Measurements from ENCODE around the gene PIGZ.

The PIGZ gene

DNA sequence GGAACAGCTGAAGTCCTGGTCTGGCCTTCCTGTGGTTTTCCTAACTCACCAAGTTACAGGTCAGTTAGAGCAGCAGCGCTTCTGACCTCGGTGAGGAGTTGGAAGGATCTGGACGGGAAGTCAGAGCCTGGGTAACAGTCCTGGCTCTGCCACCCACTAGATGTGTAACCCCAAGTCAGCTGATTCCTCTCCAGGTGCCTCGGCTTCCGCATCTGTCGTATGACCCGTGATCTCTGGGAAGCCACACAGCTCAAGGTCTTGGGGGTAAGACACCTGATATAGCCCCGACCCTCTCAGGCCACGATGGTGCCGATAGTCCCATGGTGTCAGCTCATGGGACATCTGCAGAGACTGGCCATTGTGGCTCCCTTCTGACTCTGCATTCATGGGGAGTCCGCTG lies 8.3 kb upstream of the PIGZ start:
- DNase-seq, result no peak

DNA sequence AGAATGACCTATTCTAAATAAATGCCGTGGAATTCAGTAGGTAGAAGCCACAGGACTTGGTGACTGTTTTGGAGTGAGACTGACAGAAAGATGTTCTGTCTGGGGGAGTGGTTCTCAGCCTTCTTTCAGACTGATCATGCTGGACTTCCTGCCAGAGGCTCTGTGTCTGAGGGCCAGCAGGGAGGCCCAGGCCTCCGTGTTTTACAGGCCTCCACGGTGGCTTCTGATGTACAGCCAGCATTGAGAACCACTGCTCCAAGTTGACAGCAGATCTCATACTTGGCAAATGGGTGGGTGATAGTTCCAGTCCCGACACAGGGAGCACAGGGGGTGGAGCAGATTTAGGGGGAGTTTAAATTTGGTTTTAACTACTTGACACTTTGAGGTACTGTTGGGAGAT lies 6.7 kb upstream of the PIGZ start:
- no peak for DNase-seq

DNA sequence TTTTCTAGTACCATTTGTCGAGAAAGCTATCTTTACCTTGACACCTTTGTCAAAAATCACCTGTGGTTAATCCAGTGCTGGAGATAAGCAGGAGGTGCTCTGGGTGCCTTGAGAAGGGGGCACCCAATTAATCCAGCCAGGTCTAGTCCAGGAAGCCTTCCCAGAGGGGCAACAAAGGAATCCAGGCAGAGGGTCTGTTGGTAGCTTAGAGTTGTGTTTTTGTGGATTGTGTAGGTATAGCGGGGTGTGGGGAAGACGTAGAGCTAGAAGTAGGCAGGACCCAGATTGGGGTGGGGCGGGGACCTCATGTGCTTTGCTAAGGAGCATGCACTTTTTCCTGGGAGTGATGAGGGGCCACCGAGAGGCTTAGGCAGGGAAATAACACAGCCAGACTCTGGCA lies 6.0 kb upstream of the PIGZ start:
- no peak for DNase-seq

DNA sequence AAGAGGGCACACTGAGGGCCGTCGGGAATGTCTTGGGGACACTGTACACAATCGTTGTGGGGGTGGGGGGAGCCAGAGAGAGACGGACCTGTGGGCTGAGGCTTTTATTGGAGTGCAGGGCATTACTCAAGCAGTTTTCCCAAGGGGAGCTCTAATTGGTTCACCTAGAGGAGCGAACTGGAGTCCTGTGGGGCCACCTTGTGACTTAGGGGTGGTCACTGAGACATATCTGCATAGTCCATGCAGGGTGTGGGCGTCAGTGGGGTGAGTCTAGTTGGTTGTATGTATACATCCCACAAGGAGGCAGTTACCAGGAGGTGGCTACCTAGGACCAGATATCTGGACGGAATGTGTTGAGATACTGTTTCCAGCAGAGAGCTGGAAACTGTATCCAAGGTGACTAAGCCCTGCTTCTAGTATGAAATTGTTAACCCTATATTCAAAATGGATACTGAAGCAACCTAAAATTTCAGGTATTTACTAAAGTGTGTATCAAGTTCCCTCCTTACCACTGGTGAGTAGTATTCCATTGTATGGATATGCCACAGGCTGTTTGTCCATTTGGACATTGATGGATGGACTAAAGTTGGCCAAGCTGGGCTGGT lies 2.6 kb upstream of the PIGZ start:
- DNase-seq, result no peak

DNA sequence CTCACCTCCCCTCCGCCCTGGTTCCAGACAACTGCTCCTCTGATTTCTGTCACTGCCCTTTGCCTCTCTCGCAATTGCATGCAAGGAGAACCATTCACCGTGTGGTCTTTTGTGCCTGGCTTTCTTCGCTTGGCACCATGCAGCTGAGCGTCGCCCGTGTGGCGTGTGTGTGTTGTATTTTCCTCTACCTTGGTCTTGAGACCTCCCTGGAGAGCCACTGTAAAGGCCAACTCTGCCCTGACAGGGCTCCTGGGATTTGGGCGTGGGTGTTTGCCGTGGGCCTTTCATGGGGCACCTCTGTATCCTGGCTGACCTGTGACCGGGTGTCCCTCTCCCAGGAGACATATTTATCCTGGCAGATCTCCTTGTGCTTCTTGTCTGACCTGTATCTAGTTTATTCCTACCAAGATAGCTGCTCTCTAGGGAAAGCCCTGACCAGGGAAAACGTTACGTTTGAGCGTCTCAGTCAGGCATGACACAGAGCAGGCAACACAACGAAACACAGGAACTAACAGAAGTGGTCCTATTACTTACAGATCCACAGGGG lies 2.0 kb upstream of the PIGZ start:
- no peak for DNase-seq

DNA sequence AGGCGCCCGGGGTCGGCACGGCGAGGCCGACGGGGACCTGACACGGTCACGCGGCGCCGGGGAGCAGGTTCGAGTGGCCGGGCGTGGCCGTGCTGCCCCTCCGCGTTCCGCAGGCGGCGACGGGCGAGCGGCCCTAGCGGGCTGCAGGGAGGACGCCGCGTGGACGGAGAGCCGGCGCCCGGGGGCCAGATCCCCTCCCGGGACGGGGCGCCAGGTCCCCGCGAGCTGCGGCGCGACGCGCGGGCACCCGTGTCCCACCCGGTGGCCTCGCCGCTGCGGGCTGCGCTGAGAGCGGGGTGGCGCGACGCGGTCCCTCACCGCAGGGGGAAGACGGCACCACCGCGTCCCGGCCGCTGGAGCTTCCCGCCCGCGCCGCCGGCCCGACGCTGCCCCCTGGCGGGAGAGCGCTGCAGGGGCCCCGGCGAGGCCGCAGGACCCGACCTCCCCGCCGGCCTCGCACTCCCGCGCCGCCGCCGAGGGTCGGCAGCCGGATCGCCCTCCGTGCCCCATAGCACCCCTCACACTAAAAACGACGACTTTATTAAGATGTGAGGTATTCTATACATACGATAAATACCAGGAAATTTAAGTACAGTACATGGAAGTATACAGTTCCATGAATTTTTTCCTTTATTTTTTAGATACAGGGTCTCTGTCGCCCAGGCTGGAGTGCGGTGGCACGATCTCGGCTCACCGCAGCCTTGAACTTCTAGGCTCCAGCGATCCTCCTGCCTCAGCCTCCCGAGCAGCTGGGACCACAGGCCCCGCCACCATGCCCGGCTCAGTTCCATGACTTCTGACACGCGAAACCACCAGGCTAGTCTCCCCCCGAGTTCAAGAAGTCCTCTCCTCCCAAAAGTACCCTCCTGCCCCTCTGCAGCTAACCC lies 1.3 kb upstream of the PIGZ start:
- peak; percentile 60 for DNase-seq

DNA sequence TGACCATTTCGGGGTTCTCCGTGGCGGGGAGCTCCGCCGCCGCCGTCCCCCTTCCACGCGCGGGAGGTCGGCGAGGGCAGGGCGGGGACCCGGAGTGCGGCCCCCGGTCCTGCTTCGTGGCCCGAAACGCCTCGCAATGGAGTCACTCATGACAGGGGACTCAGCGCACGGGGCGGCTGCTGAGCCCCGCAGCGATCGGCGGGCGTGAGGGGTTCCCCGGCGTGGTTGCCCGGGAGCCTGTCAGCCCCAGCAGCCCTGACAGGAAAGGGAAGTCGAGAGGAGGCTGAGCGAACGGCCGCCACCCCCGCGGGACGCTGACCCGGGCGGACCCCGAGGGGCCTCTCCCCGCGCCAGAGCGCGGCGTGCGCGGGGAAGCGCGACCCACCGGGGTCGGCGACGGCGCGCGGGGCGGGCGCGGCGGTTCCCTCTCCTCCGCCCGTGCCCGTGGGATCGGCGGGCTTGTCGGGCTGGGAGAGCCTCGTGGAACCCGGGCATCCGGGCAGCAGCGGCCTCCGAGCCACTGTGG lies 564 bp upstream of the PIGZ start:
- DNase-seq, result peak; percentile 39

DNA sequence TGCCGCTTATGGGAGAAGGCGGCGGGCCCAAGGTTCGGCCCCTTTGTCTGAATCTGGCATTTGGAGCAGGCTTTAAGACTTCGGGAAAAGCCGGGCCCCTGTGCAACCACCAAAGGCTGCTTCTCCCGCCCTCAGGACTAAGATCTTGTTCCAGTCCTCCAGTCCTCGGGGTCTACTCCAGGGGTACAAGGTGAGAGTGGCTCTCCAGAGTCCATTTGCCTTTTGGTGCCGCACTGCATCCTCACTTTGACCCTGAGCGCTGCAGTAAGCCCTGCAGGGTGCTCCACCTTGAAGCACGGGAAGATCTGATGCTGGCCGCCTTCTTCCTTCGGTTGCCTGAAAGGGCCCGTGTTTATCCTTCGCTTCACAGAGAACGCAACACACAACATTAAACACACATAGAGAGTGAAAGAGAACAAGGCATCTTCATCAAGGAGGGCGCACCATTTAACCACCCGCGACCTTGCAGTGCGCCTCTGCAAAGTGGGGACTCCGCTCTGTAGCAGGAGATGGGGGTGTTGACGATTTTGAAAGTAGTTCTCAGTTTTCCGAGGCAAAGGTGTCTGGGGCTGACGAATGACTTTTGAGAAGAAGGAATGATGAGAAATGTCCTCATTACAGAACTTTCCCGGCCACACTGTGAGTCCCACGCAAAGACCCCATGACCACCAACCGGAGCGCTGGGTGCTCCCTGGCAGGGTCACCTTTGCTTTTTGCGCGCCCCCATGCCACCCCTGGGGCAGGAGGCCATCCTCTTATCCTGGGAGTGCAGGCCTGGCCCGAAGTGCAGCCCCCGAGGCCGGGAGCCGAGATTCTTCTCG lies 1.0 kb downstream of the PIGZ start:
- DNase-seq, result no peak

DNA sequence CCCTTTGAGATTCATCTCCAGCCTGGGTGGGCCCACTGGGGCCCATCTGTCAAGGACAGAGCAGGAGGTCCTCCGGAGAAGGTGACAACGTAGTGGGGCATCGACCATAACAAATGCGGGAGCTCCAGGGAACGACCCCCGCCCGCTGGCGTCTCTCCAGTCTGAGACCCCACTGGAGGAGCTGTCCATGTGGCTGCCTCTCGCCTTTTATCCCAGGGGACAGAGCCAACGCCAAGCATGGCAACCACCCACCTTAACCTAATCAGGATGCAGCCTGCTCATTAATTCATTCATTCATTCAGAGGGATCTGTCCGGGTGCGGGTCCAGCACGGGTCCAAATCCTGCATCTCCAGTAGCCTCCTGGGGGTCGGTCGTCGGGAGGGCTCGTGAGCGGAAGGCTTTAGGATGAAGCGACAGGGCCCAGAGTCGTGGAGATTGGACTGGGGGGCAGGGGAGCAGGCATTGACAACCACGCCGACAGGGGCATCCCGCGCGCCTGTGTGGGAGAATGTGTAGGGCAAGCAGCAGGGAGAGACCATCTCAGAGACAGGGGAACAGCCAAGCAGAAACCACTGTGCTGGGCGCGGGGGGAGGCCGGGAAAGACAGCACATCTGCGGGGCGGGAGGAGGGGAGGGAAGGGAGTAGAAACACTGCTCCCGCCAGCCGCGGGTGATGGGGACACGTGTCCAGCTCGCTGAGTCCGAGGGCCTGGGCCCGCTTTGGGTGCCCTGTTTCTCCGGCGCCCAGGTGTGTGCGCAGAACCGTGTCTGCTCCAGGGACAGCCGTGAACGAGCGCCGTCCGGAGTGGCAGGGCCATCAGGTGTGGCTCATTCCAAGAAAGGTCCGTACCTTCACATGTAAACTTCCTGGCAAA lies 1.9 kb downstream of the PIGZ start:
- no peak for DNase-seq

DNA sequence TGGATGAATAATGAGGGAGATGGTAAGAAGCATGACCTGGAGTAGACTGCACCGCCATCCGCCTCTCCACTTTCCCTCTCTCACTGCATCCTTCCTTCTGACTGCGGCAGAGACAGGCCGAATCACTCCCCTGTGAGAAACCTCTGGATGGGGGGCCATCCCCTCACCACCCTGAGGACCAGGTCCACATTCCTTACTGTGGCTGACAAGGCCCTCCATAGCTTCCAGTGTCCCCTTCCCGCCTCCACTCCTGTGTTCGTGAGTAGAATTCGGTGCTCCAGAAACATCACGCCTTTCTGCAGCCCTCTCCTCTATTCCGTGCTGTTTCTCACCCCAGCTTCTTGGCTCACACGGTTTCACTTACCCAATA lies 2.8 kb downstream of the PIGZ start:
- DNase-seq, result no peak

DNA sequence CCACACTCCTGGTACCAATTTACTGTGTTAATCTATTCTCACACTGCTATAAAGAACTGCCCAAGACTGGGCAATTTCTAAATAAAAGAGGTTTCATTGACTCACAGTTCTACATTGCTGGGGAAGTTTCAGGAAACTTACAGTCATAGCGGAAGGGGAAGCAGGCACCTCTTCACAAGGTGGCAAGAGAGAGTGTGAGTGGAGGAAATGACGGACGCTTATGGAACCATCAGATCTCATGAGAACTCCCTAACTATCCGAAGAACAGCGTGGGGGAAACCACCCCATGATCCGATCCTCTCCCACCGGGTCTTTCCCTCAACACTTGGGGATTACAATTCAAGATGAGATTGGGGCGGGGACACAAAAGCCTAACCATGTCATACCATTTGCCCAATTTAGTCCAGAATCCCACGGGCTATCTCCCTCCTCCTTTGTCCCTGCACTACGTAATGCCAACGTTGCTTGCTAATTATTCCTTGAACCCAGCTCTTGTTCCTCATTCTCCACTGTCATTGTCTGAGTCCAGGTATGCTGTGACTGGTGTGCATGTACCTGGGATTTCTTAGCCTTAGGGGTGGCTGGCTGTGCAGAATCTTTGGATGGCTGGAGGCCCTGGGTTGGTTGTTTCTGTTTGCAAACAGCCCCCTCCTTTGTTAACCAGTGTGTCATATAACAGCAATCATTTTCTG lies 3.4 kb downstream of the PIGZ start:
- no peak for DNase-seq

DNA sequence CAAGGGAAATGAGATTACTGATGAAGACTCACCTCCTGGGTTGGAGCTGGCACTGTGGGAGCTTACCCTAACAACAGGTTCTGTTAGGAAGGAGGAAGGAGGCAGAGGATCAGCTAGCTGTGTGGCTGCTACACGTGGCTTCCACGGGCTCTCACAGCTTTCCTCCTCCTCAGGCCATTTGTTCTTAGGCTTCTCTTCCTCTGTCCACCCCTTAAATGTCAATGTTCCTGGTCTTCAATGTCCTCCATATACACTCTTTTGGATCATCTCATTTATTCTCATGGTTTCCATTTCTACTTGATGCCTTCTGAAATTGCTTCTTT lies 5.0 kb downstream of the PIGZ start:
- no peak for DNase-seq

DNA sequence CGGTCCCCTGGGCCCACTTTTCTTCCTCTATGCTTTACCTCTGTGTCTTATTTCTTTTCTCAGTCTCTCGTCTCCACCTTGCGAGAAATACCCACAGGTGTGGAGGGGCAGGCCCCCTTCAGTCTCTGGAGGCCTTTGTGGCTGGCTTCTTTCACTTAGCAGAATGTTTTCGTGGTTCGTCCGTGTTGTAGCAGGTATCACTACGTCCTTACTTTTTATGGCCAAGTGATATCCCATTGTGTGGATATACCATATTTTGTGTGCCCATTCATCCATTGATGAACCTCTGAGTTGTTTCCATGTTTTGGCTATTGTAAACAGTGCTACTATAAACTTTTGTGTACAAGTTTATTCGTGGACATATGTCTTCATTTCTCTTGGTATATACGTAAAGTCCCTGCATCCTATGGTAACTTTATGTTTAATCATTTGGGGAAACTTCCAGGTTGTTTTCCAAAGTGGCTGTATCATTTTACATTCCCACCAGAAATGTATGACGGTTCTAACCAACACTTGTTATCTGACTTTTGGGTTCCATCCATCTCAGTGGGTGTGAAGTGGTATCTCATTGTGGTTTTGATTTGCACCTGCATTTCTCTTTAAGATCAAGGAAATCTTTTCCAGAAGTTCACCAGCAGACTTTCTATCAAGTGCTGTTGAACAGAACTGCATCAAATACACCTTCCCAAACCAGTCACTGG lies 5.6 kb downstream of the PIGZ start:
- DNase-seq, result no peak

DNA sequence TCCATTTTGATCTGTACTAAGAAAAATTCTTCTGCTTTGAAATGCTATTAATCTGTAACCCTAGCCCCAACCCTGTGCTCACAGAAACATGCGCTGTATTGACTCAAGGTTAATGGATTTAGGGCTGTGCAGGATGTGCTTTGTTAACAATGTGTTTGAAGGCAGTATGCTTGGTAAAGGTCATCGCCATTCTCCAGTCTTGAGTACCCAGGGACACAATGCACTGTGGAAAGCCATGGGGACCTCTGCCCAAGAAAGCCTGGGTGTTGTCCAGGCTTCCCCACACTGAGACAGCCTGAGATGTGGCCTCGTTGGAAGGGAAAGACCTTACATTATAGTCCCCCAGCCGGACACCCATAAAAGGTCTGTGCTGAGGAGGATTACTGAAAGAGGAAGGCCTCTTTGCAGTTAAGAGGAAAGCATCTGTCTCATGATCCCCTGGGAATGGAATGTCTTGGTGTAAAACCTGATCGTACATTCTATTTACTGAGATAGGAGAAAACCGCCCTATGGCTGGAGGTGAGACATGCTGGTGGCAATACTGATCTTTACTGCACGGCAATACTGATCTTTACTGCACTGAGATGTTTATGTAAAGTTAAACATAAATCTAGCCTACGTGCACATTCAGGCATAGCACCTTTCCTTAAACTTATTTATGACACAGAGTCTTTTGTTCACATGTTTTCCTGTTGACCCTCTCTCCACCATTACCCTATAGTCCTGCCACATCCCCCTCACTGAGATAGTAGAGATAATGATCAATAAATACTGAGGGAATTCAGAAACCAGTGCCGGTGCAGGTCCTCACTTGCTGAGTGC lies 6.3 kb downstream of the PIGZ start:
- no peak for DNase-seq

DNA sequence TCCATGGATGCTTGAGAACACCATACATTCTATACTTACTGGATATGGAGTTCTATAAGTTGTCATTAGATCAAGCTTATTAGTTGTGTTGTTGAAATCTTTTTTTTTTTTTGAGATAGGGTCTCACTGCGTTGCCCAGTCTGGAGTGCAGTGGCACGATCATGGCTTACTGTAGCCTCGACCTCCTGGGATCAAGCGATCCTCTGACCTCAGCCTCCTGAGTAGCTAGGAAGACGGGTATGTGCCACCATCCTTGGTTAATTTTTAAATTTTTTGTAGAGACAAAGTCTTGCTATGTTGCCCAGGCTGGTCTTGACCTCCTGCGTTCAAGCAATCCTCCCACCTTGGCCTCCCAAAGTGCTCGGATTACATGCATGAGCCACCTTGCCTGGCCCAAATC lies 13.8 kb downstream of the PIGZ start:
- DNase-seq, result no peak

DNA sequence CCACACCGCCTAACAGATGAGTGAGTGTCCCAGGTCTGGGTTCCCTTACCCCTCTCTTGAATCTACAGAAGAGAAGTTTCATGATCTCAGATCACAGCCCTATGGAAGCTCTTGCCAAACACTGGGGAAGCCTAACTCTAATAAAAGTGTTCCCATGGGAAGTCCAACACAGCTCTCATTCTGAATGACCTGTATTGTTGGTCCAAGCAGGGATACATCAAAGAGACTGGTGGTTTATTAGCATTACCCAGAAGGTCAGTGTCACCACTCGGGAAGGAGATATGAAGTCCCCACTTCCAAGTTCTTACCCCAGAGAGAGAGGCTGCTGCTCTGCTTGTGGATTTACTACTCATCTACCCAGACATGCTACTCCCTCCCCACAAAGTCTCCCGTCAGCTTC lies 17.3 kb downstream of the PIGZ start:
- DNase-seq, result no peak

DNA sequence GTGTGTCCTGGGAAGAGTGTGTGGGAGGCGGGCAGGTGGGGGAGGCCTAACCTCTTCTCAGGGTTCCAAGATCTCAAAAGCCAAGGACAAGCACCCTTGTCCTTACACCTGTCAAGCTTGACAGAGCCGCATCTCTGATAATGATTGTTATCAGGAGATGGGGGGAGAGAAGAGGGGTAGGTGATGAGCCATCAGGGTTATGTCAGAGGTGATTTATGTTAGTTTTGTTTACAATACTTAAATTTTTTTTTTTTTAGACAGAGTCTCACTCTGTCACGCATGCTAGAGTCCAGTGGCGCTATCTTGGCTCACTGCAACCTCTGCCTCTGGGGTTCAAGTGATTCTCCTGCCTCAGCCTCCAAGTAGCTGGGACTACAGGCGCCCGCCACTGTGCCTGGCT lies 18.9 kb downstream of the PIGZ start:
- DNase-seq, result no peak

DNA sequence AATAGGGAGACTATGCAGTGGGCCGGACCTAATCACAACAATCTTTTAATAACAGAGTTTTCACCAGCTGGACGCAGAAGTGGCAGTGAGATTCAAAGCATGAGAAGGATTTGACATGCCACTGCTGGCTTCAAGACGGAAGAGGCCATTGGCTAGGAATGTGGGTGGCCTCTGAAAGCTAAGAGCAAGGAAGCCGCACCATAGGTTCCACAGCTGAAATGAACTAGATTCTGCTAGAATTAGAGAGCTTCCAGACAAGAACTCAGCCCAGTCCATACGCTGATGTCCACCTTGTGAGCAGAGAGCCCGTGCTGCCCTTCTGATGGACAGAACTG lies 19.4 kb downstream of the PIGZ start:
- no peak for DNase-seq

DNA sequence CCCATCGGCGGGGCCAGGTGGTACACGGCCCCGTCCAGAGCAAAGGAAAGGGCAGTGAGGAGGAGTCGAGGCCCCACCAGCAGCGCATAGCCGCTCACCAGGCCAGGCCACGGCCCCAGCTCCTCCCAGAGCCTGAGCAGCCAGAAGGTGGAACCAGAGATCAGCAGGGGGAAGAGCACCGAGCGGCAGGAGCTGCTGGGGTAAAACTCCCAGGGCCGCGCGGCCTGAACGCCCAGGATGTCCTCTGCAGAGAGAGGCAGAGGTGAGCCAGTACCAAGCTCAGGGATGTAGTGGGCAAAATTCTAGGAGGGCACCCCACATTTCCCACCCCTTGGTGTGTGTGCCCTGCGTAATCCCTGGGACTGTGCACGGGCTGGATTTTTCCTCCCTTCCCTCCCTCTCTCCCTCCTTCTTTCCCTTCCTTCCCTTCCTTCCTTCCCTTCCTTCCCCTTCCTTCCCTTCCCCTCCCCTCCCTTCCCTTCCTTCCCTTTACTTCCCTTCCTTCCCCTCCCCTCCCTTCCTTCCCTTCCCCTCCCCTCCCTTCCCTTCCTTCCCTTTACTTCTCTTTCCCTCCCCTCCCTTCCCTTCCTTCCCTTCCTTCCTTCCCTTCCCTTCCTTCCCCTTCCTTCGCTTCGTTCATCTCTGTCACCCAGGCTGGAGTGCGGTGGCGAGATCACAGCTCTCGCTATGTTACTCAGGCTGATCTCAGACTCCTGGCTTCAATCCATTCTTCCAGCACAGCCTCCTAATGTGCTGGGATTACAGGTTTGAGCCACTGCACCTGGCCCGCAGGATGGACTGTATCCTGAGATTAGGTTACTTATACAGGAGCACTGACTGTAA lies 20.0 kb downstream of the PIGZ start:
- DNase-seq, result no peak

Measured in stimulated activated CD4-positive, alpha-beta T cell treated with anti-CD3 and anti-CD28 coated beads, Interleukin-1b, Interleukin-23, amount 100 ng/mL, for 48 hours (primary cell).